CD4-positive, alpha-beta T cell treated with Interleukin-4 for 4 hours (primary cell): ENCODE data around the gene CTTN.
"Not testable (repeated sequence)": the region's sequence is repeated elsewhere in the genome, so short reads cannot be mapped to it uniquely, and the experiment has no call there.

ENCODE experiments used
- DNase-seq: peaks from one replicate; pipeline ENCODE4 v3.0.0-alpha.2; 2020

The CTTN gene

DNA sequence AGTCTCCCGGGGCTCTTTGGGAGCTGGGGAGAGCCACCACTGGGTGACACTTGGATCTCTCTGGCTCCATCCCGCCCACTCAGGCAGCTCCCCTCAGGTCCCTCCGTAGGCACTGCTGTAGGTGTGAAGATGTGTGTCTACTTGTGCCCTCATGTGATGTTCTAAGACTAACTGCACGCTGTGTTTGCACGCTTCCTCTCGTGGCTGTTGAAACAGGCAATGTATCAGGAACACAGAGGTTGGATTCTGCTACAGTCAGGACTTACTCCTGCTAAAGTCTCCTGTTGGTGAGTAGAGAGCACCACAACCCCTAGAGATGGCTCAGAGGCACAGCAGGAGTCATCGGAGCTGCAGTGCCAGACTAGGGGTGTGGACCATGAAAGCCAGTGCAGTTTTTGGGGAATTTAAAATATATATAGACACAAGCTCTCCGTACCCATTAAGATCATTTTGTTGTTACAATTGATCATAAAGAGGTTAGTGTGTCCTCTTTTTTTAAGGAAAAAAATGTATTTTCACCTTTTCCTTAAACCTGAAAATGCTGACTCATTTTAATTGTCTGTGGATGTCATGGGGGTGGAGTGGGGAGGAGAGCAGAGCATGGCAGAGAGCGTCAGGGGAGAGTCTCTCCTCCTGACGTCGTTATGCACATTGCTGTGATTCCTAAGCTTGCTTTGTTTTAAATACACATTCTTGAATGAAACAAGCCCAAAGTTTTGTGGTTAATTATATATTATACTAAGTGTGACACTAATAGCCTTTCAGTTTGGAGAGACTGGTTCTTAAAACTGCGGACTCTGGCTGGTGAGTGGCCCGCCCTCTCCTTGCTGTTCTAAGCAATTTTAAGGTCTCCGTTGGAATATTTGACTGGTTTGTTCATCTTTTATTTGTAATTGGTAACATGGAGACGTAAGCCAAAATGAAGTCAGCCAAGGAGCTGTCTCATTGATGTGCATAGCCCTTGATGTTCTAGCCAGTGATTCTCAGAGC is 16.2 kb upstream of the CTTN start:
- DNase-seq, result no peak

DNA sequence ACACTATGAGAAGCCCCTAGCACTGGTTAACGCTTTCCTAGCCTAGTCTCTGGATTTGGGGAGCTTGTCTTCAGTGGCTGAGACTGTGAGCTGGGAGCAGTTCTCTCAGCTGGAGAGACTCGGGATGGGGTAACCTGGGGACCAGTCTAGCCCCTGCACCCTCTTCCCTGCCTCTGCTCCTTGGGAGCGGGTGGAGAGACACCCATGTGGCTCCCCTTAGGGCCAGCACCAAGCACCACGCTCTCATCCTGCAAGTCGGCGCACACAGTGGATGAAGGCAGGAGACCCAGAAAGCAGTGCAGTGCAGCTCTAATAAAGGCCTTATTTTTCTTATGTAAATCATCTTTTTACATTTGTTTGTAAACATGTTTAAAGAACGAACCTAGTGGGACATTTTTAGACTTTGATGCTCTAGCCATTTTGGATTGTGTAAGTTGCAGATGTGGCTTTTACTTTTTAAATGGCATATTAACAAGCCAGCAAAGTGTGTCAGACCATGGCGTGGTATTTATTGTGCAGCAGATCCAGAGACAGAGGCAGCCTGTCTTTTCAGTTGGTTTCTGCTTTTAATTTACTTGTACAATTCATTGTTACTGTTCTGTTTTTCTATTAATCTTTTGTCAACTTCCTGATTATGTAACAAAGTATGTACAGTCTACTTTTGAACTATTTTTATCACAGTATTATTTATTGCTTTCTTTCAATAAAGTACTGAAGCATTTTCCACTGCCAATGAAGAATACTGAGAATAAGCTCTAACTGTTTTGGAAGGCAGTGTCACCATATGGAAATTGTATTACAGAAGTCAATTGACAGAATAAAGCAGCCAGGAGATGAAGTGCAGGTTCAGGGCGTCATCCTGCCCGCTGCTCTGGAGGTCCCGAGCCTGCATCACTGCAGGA is 14.4 kb upstream of the CTTN start:
- no peak for DNase-seq

DNA sequence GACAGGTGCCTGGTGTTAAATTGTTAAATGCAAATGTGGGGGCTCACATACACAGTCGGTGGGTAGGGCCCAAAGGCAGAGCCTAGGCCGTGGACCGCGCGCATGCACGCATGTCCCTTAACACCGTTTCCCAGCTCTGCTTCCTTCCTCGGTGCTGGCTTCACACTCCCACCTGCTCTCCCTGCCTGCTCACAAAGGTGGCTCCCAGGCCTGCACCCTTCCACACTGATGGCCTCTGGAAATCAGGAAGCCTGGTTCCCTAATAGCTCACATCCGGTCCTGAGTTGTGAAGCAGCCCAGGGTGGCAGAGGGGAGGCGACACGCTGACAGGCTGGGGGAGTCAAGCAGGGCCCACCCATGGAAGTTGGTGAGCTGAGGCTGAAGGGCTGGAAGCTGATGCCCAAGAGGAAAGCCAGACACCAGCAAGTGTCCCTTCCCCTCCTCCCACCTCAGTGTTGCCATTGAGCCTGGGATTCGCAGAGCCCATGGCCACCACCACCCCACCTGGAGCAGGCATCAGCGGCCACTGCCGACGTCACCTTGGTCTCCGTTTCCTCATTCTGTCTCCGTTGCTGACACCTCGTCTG is 13.7 kb upstream of the CTTN start:
- DNase-seq, result no peak

DNA sequence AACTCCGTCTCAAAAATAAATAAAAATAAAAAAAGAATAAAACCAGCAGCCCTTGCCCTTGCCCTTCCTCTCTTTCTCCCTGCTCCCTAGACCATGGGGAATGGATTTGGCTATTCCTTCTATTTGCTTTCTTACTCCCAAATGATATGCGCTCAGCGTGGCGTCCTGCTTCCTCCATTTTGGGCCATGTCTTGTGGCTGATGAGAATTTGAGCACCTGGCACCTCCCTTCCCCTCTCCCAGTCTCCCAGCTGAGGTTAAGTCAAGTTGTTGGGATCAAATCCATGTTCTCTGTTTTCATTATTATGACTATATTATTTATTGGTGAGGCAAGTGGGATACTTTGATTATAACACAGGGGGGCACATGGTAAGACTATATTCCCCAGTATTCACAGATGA is 10.8 kb upstream of the CTTN start:
- no peak for DNase-seq

DNA sequence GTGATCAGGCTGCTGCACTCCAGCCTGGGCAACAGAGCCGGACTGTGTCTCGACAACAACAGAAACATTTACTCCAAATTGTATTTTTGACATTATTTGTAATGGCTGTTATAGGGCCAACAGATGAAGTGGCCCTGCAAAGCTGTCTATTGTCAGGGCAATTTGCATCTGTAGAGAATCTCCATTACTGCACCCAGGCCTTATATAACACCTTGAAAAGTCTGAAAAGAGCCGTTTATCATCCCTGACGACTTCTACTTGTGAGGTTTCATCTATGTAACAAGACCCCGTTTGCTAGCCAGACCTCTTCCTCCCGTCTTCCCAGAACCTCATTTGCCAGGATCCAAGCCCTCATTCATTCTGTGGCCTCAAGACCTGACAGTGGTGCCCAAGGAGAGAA is 9.1 kb upstream of the CTTN start:
- no peak for DNase-seq

DNA sequence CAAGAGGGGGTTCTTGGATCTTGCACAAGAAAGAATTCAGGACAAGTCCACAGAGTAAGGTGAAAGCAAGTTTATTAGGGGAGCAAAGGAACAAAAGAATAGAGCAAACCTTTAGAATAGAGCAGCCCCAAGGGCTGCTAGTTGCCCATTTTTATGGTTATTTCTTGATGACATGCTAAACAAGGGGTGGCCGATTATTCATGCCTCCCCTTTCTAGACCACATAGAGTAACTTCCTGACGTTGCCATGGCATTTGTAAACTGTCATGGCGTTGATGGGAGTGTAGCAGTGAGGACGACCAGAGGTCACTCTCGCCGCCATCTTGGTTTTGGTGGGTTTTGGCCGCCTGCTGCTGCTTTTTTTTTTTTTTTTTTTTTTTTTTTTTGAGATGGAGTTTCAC is 7.4 kb upstream of the CTTN start:
- not testable (repeated sequence) for DNase-seq

DNA sequence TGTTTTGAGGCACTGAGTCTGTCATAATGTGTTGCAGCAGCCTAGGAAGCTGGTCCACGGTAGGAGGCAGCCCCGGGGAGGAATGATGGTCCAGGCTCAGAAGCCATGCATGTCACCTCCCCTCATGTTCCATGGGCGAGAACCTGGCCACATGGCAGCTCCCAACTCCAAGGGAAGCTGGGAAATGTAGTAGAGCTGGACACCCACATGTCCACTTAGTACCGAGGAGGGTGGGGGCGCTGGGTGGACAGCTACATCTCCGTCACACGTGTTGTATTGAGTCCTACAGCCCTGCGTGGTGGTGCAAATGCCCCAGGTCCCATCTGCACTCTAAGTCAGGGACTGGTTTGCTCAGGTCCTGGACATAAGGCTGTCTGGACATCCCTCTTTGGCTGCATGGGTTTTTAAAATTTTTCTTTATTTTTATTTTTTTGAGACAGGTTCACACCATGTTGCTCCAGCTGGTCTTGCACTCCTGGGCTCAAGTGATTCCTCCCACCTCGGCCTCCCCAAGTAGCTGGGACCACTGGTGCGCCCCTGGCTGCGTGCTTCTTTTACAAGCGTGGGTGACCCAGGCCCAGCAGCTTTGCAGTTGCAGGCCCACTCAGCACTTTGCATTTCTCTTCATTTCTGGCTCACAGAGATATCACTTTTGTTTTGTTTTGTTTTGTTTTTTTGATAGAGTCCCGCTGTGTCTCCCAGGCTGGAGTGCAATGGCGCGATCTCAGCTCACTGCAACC is 3.9 kb upstream of the CTTN start:
- DNase-seq, result no peak

DNA sequence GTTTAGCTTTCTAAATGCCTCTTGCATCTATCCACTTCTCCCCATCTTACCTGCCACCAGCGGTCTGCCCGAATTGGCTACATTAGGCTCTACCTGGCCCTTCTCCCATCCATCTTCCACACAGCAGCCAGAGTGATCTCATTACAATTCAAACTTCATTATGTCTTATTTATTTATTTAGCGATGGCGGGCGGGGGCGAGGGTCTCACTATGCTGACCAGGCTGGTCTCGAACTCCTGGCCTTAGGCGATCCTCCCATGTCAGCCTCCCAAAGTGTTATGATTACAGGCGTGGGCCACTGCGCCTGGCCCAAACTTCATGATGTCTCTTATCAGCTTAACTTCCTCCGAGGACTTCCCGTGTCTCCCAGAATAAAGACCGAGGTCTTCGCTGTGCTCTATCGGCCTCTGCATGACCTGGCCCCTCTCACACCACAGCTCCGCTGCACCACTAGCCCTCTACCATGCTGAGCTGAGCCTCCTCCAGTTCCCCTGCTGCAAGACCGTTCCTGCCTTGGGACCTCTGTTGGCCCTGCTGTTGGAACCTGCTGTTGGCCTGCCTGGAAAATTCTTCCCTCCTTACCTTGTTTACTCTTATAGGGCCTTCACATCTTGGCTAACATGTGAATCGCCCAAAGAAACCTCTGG is 870 bp upstream of the CTTN start:
- DNase-seq, result no peak

DNA sequence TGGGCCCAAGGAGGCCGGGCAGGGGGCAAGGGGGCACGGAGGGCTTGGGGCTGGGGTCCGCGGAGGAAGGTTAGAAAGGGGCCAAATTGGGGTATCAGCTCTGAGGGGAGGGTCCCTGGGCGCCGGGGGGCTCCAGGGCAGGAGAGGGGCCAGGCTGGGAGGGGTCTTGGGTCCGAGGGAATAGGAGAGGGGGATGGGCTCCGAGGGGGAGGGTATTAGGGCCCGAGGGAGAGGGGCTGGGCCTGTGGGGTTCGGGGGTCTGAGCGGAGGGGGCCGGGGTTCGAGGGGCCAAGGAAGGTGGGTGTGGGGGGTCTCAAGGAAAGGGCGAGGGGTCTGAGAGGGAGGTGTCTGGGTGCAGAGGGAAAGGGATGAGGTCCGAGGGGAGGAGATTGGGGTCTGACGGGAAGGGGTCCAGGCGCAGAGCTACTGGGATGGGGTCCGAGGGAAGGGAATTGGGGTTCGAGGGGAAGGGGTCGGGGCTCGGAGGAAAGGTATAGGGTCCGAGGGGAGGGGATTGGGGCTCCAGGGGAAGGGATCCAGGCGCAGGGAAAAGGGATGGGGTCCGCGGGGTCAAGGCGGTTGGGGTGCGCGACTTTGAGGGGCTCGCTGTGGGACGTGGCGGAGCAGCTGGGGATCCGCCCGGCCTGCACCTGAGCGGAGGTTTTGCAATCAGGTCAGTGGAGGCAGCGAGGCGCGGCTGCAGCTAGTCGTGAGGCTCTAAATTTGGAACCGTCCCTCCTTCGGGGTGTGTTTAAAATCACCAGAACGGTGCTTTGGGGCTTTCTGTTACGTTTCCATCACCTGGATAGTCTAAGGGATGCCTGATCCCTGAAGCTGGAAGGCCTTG is 728 bp downstream of the CTTN start:
- DNase-seq, result no peak

DNA sequence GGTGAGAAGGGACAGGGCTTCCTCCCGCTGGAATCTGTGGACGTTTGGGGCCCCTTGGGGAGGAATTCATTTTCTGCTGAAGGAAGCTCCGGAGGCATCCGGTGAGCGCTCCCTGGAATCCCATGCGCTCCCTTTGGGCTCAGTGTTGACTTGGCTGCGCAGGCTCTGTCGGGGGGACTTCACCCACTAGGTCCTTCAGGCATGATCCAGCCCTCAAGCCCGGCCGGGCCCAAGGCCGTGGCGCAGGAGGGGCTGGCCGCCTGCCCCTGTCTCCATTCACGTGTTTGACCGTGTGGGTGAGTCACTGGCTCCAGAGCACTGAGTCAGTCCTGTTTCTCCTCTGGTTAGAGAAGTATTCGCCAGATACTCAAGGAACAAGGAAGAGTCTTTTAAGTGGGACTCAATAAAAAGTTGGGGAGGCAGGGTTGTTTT is 1.4 kb downstream of the CTTN start:
- no peak for DNase-seq

DNA sequence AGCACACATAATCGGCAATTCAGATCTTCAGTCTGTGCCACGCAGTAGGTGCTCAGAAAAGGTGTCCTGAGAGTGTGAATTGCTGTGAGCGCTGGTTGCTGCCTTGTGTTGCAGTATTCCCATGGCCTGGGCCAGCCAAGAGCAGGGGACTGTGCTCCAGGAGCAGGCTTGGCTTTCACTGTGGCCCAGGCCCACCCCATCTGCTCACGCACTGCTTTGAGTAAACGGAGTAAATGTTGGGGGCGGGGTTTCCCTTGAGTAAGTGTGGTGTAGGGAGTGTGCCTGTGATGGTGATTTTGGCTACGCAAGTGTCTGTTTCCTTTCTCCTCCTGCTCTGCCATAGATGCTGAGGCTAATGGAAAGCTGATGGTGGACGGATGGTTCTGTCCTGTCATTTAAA is 2.3 kb downstream of the CTTN start:
- DNase-seq, result no peak

DNA sequence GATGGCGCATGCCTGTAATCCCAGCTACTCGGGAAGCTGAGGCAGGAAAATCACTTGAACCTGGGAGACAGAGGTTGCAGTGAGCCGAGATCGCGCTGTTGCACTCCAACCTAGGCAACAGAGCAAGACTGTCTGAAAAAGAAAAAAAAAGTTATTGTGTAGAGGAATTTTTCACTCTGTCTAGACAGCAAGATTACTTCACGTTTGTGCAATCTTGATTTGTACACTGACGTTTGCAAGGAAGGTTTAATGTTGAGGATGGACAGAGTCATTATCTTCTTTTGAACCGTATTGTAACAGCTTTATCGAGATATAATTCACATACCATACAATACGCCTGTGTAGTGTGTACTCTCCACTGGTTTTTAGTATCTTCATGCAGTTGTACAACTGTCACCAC is 3.7 kb downstream of the CTTN start:
- DNase-seq, result no peak

DNA sequence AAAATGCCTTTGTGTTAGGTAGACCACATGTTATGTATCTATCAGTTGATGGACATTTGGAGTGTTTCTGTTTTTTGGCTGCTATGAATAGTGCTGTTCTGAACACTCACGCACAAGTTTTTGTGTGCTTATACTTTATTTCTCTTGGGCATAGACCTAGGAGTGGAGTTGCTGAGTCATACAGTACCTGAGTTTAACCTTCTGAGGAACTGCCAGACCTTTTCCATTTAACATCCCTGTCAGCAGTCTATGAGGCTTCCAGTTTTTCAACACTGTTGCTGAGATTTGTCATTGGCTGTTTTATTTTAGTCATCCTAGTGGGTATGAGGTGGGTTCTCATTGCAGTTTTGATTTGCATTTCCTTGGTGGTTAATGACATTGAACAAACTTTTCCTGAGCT is 4.4 kb downstream of the CTTN start:
- no peak for DNase-seq

DNA sequence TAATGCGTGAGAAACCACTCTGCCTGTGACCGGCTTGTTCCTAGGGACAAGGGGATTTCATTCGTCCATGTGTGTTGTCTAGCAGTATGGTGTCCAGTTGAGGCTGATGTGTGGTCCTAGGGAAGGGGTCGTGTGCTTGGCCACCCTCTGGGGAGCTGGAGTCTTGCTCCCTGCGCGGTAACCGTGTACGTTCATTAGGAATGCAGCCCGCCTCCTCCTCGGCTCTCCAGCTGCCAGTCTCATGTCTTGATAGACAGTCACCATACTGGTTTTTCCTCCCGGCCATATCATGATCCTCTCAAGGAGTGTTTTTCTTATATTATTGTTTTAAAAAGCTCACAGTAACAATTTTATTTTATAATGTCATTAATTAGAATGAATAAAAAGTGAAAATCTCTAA is 5.9 kb downstream of the CTTN start:
- no peak for DNase-seq

DNA sequence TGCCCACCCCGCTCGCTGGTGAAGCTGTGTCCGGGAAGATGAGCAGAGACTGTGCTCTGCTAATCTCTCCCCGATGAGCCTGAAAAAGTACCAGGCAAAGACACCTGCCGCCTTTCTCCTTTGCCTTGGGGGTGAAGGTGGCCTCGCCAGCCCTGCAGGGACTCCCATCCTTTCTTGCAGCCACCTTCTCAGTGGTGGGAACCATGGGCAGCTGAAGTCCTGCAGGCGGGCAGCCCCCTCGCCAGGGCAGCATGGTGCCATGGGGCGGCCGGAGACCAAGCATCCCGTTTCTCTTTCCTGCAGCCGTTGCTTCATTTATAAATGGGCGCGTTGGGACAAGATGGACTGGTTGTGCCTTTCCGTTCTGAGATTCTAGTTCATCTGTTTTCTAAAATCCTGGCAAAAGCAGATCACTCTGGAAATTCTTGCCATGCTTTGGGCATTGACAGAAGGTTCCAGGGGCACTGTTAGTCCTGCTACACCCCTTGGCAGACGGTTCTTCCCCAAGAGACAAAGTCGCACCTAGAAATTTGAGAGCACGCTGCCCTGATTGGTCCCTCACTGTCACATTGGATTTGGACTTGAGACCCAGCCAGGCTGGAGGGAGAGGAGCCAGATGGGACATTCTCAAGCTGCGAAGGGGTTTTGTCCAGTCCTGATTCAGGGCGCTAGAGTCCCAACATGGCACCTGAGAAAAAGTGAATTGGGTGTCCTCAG is 7.5 kb downstream of the CTTN start:
- DNase-seq, result no peak

DNA sequence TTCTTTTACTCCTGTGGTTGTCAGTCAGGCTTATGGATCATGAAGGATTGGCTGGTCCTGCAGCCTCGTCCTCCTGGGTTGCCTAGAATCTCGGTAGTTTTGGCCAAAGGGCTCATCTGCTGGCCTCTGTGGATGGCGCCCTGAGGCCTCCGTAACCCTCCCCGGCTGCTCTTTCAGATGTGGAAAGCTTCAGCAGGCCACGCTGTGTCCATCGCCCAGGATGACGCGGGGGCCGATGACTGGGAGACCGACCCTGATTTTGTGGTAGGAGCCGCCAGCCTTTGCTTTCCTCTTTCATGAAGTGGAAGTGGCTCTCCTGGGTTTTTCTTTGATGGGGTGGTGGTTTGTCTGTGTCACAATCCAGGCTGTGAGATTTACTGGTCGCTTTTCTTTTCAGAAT is 8.8 kb downstream of the CTTN start:
- no peak for DNase-seq

DNA sequence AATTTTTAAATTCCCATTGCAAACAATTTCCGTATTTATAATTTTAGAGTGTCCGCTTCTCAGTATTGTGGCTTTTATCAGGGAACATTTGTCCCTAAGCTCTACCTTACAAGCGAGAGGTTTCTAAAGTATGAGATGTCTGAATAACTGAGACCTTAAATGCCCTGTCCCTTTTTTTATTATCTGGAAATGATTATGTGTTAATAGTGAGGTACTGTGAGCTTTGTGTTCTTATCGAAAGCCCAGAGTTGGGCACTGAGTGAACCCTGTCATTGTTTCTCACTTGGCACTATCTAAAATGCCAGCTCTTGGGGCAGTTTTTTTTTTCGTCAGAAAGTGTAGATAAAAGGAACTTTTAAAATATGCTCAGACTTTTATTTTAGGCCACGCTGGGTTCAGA is 9.5 kb downstream of the CTTN start:
- no peak for DNase-seq

DNA sequence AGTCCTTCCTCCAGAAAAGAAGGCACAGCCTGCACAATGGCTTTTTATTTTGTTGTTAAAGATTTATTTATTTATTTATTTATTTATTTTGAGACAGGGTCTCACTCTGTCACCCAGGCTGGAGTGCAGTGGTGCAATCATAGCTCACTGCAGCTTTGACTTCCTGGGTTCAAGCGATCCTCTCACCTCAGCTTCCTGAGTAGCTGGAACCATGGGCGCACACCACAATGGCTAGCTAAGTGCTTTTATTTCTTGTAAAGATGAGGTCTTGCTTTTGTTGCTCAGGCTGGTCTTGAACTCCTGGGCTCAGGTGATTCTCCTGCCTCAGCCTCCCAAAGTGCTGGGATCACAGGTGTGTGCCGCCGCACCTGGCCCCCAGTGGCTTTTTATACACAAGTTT is 10.0 kb downstream of the CTTN start:
- not testable (repeated sequence) for DNase-seq

DNA sequence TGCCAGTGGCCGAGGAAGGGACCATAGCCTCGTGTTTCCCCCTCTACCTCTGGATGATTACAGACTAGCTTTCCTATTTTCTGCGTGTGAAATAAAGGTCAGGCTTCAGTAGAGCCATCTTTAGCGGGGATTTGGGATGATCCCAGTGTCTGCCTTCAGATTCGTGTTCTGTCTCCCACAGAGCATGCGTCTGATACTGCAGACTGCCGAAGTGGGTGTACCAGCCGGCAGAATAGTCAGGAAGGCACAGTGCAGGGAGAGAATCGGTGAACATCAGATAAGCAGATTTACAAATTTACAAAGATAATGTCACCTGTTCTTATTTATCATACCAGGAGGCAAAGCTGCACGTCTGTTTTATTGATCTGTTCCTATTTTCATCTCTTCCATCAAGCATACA is 11.1 kb downstream of the CTTN start:
- no peak for DNase-seq

DNA sequence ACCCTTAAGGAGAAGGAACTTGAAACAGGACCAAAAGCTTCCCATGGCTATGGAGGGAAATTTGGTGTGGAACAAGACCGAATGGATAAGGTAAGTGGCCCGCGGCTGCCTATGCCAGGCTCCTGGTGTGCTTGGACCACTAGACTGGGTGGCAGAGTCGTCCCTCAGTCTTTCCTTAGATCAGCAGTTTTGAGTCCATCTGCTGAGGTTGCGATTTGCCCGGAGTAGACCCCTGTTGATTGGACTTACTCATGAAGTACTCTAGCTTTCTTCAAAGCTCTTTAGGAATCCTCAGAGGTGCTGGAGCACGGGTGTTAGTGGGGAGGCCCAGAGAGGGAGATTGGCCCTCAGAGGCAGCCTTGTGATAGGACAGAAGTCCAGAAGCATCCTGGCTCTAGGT is 11.5 kb downstream of the CTTN start:
- no peak for DNase-seq
